Right atrium auricular region (tissue), 2 donors: ENCODE data around the gene C19orf47. TPM values are rescaled to one million over a fixed set of nuclear protein-coding genes. Genes with fewer than 3 reads are reported as not detected.

ENCODE experiments used
- DNase-seq: peaks from one replicate; pipeline ENCODE4 v3.0.0-alpha.2; 2019; ENCODE audit warnings: low spot score
- H3K27ac ChIP-seq, 2 donors: fragments of 200-600 bp; sonication (generic); 1 replicate in 1 of 2; 2 replicates in 1 of 2; pipeline ENCODE4 v1.5.1; 2016 to 2019
- H3K27me3 ChIP-seq, 2 donors: fragments of 200-600 bp; sonication (generic); one replicate each; pipeline versions ENCODE4 v1.5.1 to v1.6.0; 2017 to 2019
- H3K36me3 ChIP-seq: fragments of 200-600 bp; sonication (generic); one replicate; pipeline ENCODE4 v1.5.1; 2016
- H3K4me1 ChIP-seq, 2 donors: fragments of 200-600 bp; sonication (generic); one replicate each; pipeline versions ENCODE4 v1.5.1 to v1.6.0; 2017 to 2019
- H3K4me3 ChIP-seq, 2 donors: fragments of 200-600 bp; sonication (generic); 1 replicate in 1 of 2; 2 replicates in 1 of 2; pipeline ENCODE4 v1.5.1; 2017 to 2019; ENCODE audit warnings: mild to moderate bottlenecking in 1 of 2, moderate library complexity in 1 of 2
- H3K9me3 ChIP-seq, 2 donors: fragments of 200-600 bp; sonication (generic); one replicate each; pipeline ENCODE4 v1.5.1; 2019
- total RNA-seq, 2 donors: library from RNA; depleted of rRNA; stranded (reverse); fragments of >200 nt; gene quantifications; one replicate each; pipeline ENCODE4 v1.1.0, GENCODE V29; 2016
- TF ChIP-seq, protein P1 (sequence below), 2 donors: fragments of 200-600 bp; sonication (generic); IDR thresholded peaks; one replicate each; pipeline ENCODE4 v1.5.1; 2019; ENCODE audit warnings: antibody characterized with exemption in 2 of 2

C19orf47 gene
- total RNA-seq, 2 donors from 2014 or later: 58.2 to 88.2 TPM

DNA sequence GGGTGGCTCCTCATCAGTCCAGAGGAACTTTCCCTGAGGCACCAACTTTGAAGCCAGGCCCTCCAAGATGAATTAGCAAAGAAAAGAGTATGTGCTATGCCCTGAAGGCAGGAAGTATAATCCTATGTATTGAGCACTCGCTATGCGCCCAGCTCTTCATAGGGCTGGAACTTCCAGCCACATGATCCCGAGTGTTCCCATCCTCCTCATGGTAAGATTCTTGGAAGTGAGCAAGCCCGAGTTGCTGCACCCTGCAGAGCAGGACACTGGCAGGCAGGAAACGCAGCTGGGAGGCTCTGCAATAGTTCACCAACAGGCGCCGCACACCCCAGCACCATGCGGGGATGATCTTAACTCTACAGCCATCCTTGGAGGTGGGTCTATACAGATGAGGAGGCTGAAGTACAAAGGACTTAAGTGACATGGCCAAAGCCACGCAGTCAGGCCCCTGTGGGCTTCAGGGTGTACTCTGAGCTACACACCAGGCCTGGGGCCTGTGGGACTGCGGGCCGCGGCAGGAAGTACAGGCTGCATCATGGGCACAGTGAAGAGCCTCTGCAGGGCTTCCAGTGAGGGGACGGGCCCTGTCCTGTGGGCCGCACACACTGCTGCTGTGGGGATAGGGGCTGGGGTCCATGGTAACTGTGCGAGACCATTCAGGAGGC, 25.1 kb downstream of the C19orf47 start:
- Histone ChIP-seq H3K4me3 (no peak overlapping the region), H3K27me3 (no peaks in the 10 kb centered on the region), H3K4me1 (no peaks in the 10 kb centered on the region), H3K27ac (no peak overlapping the region), H3K9me3 (no peaks in the 10 kb centered on the region), H3K36me3 (peaks cover 87% of the 10 kb centered on the region)
- TF ChIP-seq, protein P1, sequence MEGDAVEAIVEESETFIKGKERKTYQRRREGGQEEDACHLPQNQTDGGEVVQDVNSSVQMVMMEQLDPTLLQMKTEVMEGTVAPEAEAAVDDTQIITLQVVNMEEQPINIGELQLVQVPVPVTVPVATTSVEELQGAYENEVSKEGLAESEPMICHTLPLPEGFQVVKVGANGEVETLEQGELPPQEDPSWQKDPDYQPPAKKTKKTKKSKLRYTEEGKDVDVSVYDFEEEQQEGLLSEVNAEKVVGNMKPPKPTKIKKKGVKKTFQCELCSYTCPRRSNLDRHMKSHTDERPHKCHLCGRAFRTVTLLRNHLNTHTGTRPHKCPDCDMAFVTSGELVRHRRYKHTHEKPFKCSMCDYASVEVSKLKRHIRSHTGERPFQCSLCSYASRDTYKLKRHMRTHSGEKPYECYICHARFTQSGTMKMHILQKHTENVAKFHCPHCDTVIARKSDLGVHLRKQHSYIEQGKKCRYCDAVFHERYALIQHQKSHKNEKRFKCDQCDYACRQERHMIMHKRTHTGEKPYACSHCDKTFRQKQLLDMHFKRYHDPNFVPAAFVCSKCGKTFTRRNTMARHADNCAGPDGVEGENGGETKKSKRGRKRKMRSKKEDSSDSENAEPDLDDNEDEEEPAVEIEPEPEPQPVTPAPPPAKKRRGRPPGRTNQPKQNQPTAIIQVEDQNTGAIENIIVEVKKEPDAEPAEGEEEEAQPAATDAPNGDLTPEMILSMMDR (IDR thresholded peaks at IDR 0.05): no peak
- DNase-seq: no peak

DNA sequence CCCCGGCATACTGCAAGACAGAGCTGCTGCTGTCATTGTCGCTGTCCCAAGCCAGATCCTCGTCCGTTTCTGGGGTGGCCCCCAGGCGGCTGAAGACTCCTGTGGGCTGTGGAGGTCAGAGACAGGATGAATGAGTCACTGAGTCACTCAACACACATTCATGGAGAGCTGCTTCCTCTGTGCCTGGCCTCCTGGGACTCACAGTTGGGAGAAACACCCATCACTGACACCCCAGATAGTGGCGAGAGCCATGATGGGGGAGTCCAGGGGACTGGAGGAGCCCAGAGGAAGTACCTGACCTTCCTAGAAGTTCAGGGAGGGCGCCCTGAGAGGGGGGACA, 26.0 kb downstream of the C19orf47 start:
- no peak overlapping the region for H3K27ac ChIP-seq
- TF ChIP-seq, protein P1 (IDR thresholded peaks at IDR 0.05): no peak
- no peak overlapping the region for H3K4me3 ChIP-seq
- H3K36me3 ChIP-seq: peaks cover 78% of the 10 kb centered on the region
- no peaks in the 10 kb centered on the region for H3K9me3 ChIP-seq
- no peaks in the 10 kb centered on the region for H3K4me1 ChIP-seq
- H3K27me3 ChIP-seq: no peaks in the 10 kb centered on the region
- DNase-seq: no peak

DNA sequence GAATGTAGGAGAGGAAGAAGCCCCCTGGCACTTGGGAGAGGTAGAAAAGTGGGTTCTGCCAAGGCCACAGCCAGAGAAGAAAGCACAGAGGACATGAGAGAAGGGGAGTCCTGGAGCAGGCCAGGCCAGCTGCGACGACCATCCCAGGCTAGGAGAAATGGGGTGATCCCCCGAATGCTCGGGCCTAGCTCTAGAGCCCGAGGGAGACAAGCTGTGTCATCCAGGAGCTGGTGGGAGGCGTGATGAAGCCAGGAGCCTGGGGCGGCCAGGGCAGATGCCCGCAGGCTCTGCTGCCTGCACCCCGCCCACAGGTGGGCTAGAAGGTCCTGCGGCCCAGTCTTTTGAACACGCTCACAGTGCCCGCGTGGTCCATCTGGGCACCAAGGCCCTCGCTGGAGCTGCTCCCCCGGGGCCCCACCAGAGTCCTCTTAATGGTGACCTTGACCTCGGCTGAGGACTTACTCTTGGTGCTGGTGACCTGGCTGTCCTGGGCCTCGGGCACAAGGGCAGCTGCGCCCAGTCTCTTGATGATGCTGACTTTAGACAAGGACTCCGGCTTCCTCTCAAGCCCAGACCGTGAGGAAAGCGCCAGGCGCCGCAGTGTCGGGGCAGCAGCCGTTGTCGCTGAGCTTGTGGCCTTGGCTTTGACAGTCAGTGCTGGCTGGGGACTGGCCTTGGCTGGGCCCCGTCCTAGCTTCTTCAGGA, 26.5 kb downstream of the C19orf47 start:
- no peaks in the 10 kb centered on the region for H3K27me3 ChIP-seq

DNA sequence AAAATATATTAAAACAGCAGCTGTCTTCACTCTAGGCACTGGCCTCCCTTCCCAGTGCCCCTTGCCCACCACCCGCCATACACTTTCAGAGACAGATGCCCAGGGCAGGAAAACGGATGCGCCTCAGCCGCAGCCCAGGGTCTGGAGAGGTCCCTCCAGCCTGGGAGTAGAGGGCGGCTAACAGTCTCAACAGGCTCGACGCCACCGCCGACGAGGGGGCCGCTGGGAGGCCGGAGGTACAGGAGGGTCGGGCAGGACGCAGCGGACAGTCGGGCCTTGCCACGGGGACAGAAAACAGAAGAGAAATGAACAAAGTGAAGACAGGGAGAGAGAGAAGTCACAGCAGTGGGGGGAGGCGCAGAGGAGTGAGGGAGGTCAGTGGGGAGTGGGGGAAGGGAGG, 27.1 kb downstream of the C19orf47 start:
- H3K4me3 ChIP-seq: no peak overlapping the region
- TF ChIP-seq, protein P1 (IDR thresholded peaks at IDR 0.05): no peak
- H3K36me3 ChIP-seq: peaks cover 68% of the 10 kb centered on the region
- H3K4me1 ChIP-seq: no peaks in the 10 kb centered on the region
- no peak overlapping the region for H3K27ac ChIP-seq
- H3K9me3 ChIP-seq: no peaks in the 10 kb centered on the region
- DNase-seq: no peak
- no peaks in the 10 kb centered on the region for H3K27me3 ChIP-seq

More for the DNA sequence above, 26.5 kb downstream of the C19orf47 start:
- Histone ChIP-seq H3K9me3 (no peaks in the 10 kb centered on the region), H3K27ac (no peak overlapping the region), H3K4me3 (no peak overlapping the region), H3K4me1 (no peaks in the 10 kb centered on the region), H3K36me3 (peaks cover 75% of the 10 kb centered on the region)
- TF ChIP-seq, protein P1 (IDR thresholded peaks at IDR 0.05): no peak
- DNase-seq: no peak

DNA sequence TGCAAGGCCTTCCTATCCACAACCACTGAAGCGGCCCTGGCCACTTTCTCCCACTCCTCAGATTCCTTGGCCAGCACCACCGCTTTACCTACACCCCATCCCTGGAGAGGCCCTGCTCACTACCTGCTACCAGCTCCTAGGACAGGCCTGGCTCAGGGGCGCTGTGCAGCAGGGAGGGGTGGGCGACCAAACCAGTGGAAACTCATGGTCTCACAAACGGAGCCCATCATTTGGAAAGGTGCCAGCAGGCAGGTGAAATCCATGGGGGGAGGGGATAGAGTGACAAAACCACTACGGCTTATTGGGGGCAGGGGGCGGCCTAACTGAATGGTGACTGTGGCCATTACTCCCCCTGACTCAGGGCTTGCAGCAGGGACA, 27.6 kb downstream of the C19orf47 start:
- TF ChIP-seq, protein P1 (IDR thresholded peaks at IDR 0.05): no peak
- no peak for DNase-seq
- peaks cover 0 to 2% of the 10 kb centered on the region in 2 donors for H3K4me1 ChIP-seq
- H3K27me3 ChIP-seq: no peaks in the 10 kb centered on the region
- no peaks in the 10 kb centered on the region for H3K9me3 ChIP-seq
- peaks cover 63% of the 10 kb centered on the region for H3K36me3 ChIP-seq
- H3K4me3 ChIP-seq: no peak overlapping the region
- no peak overlapping the region for H3K27ac ChIP-seq
